ENCODE data around the gene ZNF407.

ZNF407 gene

DNA sequence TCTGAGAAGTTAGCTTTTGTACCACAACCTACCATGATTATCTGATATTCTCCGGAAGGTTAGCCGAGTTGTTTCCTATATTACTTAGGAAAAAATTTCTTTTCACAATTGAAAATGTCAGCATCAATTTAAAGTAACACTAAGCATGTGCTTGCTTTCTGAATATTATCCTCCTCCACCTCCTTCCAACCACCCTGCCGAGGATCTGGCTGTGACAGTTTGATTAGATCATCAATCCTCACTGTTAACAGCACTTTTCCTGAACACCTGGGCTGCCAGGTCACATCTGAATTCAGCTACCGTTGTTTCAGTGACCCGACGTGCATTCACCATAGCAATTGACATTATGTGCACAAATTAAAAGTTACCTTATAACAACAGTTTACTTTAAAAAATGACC lies 207.0 kb downstream of the ZNF407 start:
- peak overlapping the region; percentile 94 for H3K27ac ChIP-seq (ENCODE audit: low read depth, low read length)
- no peaks in the 10 kb centered on the region for H3K79me2 ChIP-seq (ENCODE audit: control insufficient read depth, low read length)
- H3K27me3 ChIP-seq (ENCODE audit: control insufficient read depth, low read length) = no peaks in the 10 kb centered on the region
- peaks cover 28% of the 10 kb centered on the region for H3F3A ChIP-seq (ENCODE audit: control insufficient read depth, insufficient read depth)
- H3K4me2 ChIP-seq (ENCODE audit: low read length) = peak overlapping the region; percentile 88
- H3K9me2 ChIP-seq (replicated peaks; ENCODE audit: control insufficient read depth, low read length) = no peaks in the 10 kb centered on the region
- H3K9me3 ChIP-seq (ENCODE audit: control insufficient read depth, insufficient read depth, low read length) = no peaks in the 10 kb centered on the region
- no peaks in the 10 kb centered on the region for H4K20me1 ChIP-seq (ENCODE audit: control insufficient read depth, insufficient read depth, low read depth, low read length)
- peaks cover 8% of the 10 kb centered on the region for H3K36me3 ChIP-seq (ENCODE audit: control insufficient read depth, low read length)
- H3K4me1 ChIP-seq (ENCODE audit: control insufficient read depth, low read length) = peaks cover 78% of the 10 kb centered on the region
- H3K4me3 ChIP-seq (ENCODE audit: low read length) = peak overlapping the region; percentile 63
- TF ChIP-seq EZH2phosphoT487 (IDR thresholded peaks at IDR 0.05; ENCODE audit: borderline replicate concordance, low read length) = no peak
- TF ChIP-seq, protein P1, sequence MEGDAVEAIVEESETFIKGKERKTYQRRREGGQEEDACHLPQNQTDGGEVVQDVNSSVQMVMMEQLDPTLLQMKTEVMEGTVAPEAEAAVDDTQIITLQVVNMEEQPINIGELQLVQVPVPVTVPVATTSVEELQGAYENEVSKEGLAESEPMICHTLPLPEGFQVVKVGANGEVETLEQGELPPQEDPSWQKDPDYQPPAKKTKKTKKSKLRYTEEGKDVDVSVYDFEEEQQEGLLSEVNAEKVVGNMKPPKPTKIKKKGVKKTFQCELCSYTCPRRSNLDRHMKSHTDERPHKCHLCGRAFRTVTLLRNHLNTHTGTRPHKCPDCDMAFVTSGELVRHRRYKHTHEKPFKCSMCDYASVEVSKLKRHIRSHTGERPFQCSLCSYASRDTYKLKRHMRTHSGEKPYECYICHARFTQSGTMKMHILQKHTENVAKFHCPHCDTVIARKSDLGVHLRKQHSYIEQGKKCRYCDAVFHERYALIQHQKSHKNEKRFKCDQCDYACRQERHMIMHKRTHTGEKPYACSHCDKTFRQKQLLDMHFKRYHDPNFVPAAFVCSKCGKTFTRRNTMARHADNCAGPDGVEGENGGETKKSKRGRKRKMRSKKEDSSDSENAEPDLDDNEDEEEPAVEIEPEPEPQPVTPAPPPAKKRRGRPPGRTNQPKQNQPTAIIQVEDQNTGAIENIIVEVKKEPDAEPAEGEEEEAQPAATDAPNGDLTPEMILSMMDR (IDR thresholded peaks at IDR 0.05; ENCODE audit: low read depth, low read length, poor library complexity, severe bottlenecking) = no peak

DNA sequence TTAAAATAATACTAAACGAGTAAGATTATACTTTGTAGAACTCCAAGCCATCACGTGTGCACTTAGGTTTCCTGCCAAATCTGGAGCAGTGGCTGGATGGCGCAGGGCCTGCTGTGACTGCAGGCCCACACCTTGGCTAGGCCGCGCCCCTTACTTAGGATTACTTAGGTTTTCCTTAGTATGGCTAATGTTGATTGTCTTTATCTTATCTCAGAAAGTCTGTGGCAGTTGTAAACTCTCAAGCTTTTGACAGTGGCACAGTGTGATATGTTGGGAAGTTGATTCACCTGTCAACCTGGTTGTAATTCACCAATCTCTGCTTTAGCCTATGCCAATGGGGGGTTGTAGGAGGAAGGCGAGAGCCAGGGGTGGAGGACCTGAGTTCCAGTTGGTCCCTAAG lies 208.4 kb downstream of the ZNF407 start:
- Histone ChIP-seq H3K4me2 (ENCODE audit: low read length) (peak overlapping the region; percentile 88), H3K27ac (ENCODE audit: low read depth, low read length) (peak overlapping the region; percentile 94)

GRCh38 chr18:74806700-74807416 lies 209.2 kb downstream of the ZNF407 start:
- Histone ChIP-seq H4K20me1 (ENCODE audit: control insufficient read depth, insufficient read depth, low read depth, low read length) (no peaks in the 10 kb centered on the region), H3K79me2 (ENCODE audit: control insufficient read depth, low read length) (no peaks in the 10 kb centered on the region), H3K9me3 (ENCODE audit: control insufficient read depth, insufficient read depth, low read length) (no peaks in the 10 kb centered on the region), H3K4me2 (ENCODE audit: low read length) (peak overlapping the region; percentile 88), H3K27ac (ENCODE audit: low read depth, low read length) (peak overlapping the region; percentile 94), H3K4me1 (ENCODE audit: control insufficient read depth, low read length) (peaks cover 62% of the 10 kb centered on the region), H3K27me3 (ENCODE audit: control insufficient read depth, low read length) (no peaks in the 10 kb centered on the region), H3K4me3 (ENCODE audit: low read length) (peak overlapping the region; percentile 63), H3F3A (ENCODE audit: control insufficient read depth, insufficient read depth) (peaks cover 28% of the 10 kb centered on the region), H3K9me2 (replicated peaks; ENCODE audit: control insufficient read depth, low read length) (no peaks in the 10 kb centered on the region), H3K36me3 (ENCODE audit: control insufficient read depth, low read length) (peaks cover 8% of the 10 kb centered on the region)
- TF ChIP-seq, protein P1 (IDR thresholded peaks at IDR 0.05; ENCODE audit: low read depth, low read length, poor library complexity, severe bottlenecking) = no peak
- TF ChIP-seq EZH2phosphoT487 (IDR thresholded peaks at IDR 0.05; ENCODE audit: borderline replicate concordance, low read length) = no peak

More for the DNA sequence above, 208.4 kb downstream of the ZNF407 start:
- H4K20me1 ChIP-seq (ENCODE audit: control insufficient read depth, insufficient read depth, low read depth, low read length) = no peaks in the 10 kb centered on the region
- H3K9me2 ChIP-seq (replicated peaks; ENCODE audit: control insufficient read depth, low read length) = no peaks in the 10 kb centered on the region
- TF ChIP-seq EZH2phosphoT487 (IDR thresholded peaks at IDR 0.05; ENCODE audit: borderline replicate concordance, low read length) = no peak
- TF ChIP-seq, protein P1 (IDR thresholded peaks at IDR 0.05; ENCODE audit: low read depth, low read length, poor library complexity, severe bottlenecking) = no peak
- no peaks in the 10 kb centered on the region for H3K9me3 ChIP-seq (ENCODE audit: control insufficient read depth, insufficient read depth, low read length)
- peaks cover 28% of the 10 kb centered on the region for H3F3A ChIP-seq (ENCODE audit: control insufficient read depth, insufficient read depth)
- H3K79me2 ChIP-seq (ENCODE audit: control insufficient read depth, low read length) = no peaks in the 10 kb centered on the region
- peak overlapping the region; percentile 63 for H3K4me3 ChIP-seq (ENCODE audit: low read length)
- no peaks in the 10 kb centered on the region for H3K27me3 ChIP-seq (ENCODE audit: control insufficient read depth, low read length)
- peaks cover 67% of the 10 kb centered on the region for H3K4me1 ChIP-seq (ENCODE audit: control insufficient read depth, low read length)
- peaks cover 8% of the 10 kb centered on the region for H3K36me3 ChIP-seq (ENCODE audit: control insufficient read depth, low read length)
